ENCODE measurements around the gene NAE1. TPM values are rescaled to one million over a fixed set of nuclear protein-coding genes. Genes with fewer than 3 reads are reported as not detected.

The NAE1 gene
- total RNA-seq, 1 experiment from 2014 or later, result 82.3 TPM

DNA sequence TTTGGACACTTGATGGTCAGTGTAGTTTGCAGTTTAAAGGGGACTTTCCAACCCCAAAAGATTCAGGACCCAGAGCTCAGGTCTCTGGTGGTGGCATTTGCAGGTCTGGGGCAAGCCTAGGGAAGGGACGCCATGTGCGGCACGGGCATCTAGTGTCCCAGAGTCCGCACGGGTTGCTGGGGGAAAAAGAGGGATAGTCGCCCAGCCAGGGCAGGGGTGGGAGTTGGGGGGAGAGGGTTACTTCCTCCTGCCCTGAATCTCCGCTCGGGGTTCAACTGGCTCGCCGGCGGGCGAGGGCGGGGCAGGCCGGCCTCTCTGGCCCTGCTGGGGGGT is 13.2 kb upstream of the NAE1 start:
- Histone ChIP-seq H3F3A (ENCODE audit: low read length, unreplicated experiment) (no peaks in the 10 kb centered on the region), H3K4me2 (ENCODE audit: low read length) (peak overlapping the region; percentile 86), H4K20me1 (ENCODE audit: low read length) (no peaks in the 10 kb centered on the region), H3K9ac (ENCODE audit: low read length) (no peak overlapping the region), H3K79me2 (ENCODE audit: low read length) (no peaks in the 10 kb centered on the region), H2AFZ (ENCODE audit: low read length) (0 out of 2 replicates have a peak overlapping the region, but pooled peaks have one; percentile 34), H3K9me3 (ENCODE audit: low read length) (no peaks in the 10 kb centered on the region), H3K27me3 (ENCODE audit: low read length) (peaks cover 18% of the 10 kb centered on the region), H3K9me2 (replicated peaks; ENCODE audit: low read length) (no peaks in the 10 kb centered on the region), H3K4me1 (ENCODE audit: insufficient read depth, low read length) (no peaks in the 10 kb centered on the region), H3K27ac (ENCODE audit: low read length) (no peak overlapping the region), H3K36me3 (ENCODE audit: low read depth, low read length) (no peaks in the 10 kb centered on the region), H3K4me3 (ENCODE audit: low read length) (peak overlapping the region; percentile 62; the same call in 1 of the 2 replicates)
- DNase-seq, result no peak
- ATAC-seq, result peak; percentile 27
- intact Hi-C loops (cut with micrococcal nuclease), result no loop called here
- TF ChIP-seq EZH2 (IDR thresholded peaks at IDR 0.05; ENCODE audit: low read length, unreplicated experiment), result no peak
- no peak for TF ChIP-seq EZH2phosphoT487 (IDR thresholded peaks at IDR 0.05; ENCODE audit: borderline replicate concordance, low read length)
- no peak for TF ChIP-seq CTCF (conservative IDR thresholded peaks at IDR 0.05; ENCODE audit: low read depth, low read length)
- CTCF ChIA-PET, result interaction anchor here (0.8 kb wide), 1 partner anchor 13 kb away, joined by 3 read pairs; the partner anchor contains the start of gene NAE1
- BruUV-seq (replicated peaks), result no TSS peak
- POLR2A ChIA-PET (ENCODE audit: unreplicated experiment), result no interaction called here

DNA sequence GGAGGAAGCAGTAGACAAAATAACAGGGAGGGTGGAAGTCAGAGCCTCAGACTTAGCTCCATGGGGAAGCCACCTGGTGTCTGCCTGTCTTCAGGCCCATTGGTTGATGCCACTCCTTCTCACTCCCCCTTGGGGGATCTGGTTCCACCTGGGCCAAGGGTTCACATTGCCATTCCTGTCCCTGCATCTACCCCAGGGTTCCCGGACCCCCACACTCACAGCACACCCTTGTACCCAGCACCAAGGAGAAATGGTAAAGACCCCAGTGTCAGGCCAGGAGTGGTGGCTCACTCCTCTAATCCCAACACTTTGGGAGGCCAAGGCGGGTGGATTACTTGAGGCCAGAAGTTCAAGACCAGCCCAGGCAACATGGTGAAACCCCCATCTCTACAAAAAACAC is 12.4 kb upstream of the NAE1 start:
- no peak overlapping the region for H3K4me3 ChIP-seq (ENCODE audit: low read length)
- no peak overlapping the region for H3K4me2 ChIP-seq (ENCODE audit: low read length)
- ChIA-PET CTCF (no interaction called here), POLR2A (ENCODE audit: unreplicated experiment) (no interaction called here)
- ATAC-seq (no peak), DNase-seq (no peak)
- H3K9ac ChIP-seq (ENCODE audit: low read length), result no peak overlapping the region
- H3F3A ChIP-seq (ENCODE audit: low read length, unreplicated experiment), result no peaks in the 10 kb centered on the region
- no peaks in the 10 kb centered on the region for H3K9me2 ChIP-seq (replicated peaks; ENCODE audit: low read length)
- TF ChIP-seq CTCF (conservative IDR thresholded peaks at IDR 0.05; ENCODE audit: low read depth, low read length) (no peak), EZH2 (IDR thresholded peaks at IDR 0.05; ENCODE audit: low read length, unreplicated experiment) (no peak), EZH2phosphoT487 (IDR thresholded peaks at IDR 0.05; ENCODE audit: borderline replicate concordance, low read length) (no peak)
- H3K27me3 ChIP-seq (ENCODE audit: low read length), result peaks cover 18% of the 10 kb centered on the region
- no TSS peak for BruUV-seq (replicated peaks)
- no peaks in the 10 kb centered on the region for H3K36me3 ChIP-seq (ENCODE audit: low read depth, low read length)
- H4K20me1 ChIP-seq (ENCODE audit: low read length), result no peaks in the 10 kb centered on the region
- H3K9me3 ChIP-seq (ENCODE audit: low read length), result no peaks in the 10 kb centered on the region
- no peak overlapping the region for H3K27ac ChIP-seq (ENCODE audit: low read length)
- no peaks in the 10 kb centered on the region for H3K79me2 ChIP-seq (ENCODE audit: low read length)
- H3K4me1 ChIP-seq (ENCODE audit: insufficient read depth, low read length), result no peaks in the 10 kb centered on the region
- H2AFZ ChIP-seq (ENCODE audit: low read length), result no peak overlapping the region
- intact Hi-C loops (cut with micrococcal nuclease), result no loop called here

GRCh38 chr16:66842765-66843164 is 12.0 kb upstream of the NAE1 start:
- ChIA-PET POLR2A (ENCODE audit: unreplicated experiment) (no interaction called here), CTCF (no interaction called here)
- Histone ChIP-seq H3K9me2 (replicated peaks; ENCODE audit: low read length) (no peaks in the 10 kb centered on the region), H2AFZ (ENCODE audit: low read length) (no peak overlapping the region), H4K20me1 (ENCODE audit: low read length) (no peaks in the 10 kb centered on the region), H3K4me2 (ENCODE audit: low read length) (no peak overlapping the region), H3F3A (ENCODE audit: low read length, unreplicated experiment) (no peaks in the 10 kb centered on the region), H3K27ac (ENCODE audit: low read length) (no peak overlapping the region), H3K27me3 (ENCODE audit: low read length) (peaks cover 18% of the 10 kb centered on the region), H3K36me3 (ENCODE audit: low read depth, low read length) (no peaks in the 10 kb centered on the region), H3K4me1 (ENCODE audit: insufficient read depth, low read length) (no peaks in the 10 kb centered on the region), H3K4me3 (ENCODE audit: low read length) (no peak overlapping the region), H3K9ac (ENCODE audit: low read length) (no peak overlapping the region), H3K9me3 (ENCODE audit: low read length) (no peaks in the 10 kb centered on the region), H3K79me2 (ENCODE audit: low read length) (no peaks in the 10 kb centered on the region)
- TF ChIP-seq EZH2phosphoT487 (IDR thresholded peaks at IDR 0.05; ENCODE audit: borderline replicate concordance, low read length) (no peak), CTCF (conservative IDR thresholded peaks at IDR 0.05; ENCODE audit: low read depth, low read length) (no peak), EZH2 (IDR thresholded peaks at IDR 0.05; ENCODE audit: low read length, unreplicated experiment) (no peak)
- intact Hi-C loops (cut with micrococcal nuclease), result no loop called here
- BruUV-seq (replicated peaks), result no TSS peak
- no peak for ATAC-seq
- DNase-seq, result no peak

Data from PC-3 (cell line).